Measurements from ENCODE around the gene EXOSC2. TPM values are rescaled to one million over a fixed set of nuclear protein-coding genes. Genes with fewer than 3 reads are reported as not detected.

Gene EXOSC2
- total RNA-seq, 4 donors from 2014 or later, result 2.2 to 17.1 (median 15.8) TPM

DNA sequence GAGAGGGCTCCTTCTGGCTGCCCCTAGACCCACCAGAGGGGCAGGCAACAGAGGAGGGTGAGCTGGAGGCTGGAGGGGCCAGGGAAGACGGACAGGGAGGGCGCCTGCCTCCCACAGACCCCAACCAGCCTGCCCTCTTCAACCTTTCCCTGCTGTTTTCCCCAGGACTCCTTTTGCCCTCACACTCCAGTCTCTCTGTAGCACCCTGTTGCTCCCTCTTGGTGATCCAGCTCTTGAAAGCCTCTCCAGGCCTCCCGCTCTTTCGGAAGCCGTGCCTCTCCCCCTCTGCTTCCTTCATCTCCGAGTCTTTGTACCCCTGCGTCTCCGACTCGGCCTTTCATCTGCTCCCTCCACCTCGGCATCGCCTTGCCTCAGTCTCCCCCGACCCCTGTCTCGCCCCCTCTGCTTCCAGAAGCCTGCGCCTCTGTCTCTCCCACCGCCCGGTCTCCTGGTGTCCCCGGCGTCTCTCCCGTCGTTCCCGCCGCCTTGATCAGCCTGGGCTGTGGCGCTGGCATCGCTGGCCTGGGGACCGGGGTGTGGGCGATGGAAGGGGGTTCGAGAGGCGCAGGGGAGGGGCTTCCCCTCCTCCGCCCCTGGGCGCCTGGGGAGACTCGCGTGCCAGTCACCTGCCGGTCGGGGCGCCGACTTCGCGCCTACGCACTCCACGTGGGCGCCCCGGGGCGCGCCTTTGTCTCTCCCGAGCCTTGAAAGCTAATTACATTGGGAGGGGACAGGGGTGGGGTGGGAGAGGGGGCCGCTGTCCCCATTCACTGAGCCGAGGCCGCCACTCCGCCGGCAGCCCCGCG is 34.5 kb upstream of the EXOSC2 start:
- in situ Hi-C loops (cut with MboI; ENCODE audit: low pct_ligation_motif_present in 1 of 4, low pct_unique_long_range_greater_than_20kb in 1 of 4, low sequenced_read_pairs in 3 of 4) (no loop called here), intact Hi-C loops (cut with DNase I; ENCODE audit: low total_unique reads) (no loop called here)
- TF ChIP-seq POLR2A (IDR thresholded peaks at IDR 0.05), result no peak
- TF ChIP-seq, protein P1, sequence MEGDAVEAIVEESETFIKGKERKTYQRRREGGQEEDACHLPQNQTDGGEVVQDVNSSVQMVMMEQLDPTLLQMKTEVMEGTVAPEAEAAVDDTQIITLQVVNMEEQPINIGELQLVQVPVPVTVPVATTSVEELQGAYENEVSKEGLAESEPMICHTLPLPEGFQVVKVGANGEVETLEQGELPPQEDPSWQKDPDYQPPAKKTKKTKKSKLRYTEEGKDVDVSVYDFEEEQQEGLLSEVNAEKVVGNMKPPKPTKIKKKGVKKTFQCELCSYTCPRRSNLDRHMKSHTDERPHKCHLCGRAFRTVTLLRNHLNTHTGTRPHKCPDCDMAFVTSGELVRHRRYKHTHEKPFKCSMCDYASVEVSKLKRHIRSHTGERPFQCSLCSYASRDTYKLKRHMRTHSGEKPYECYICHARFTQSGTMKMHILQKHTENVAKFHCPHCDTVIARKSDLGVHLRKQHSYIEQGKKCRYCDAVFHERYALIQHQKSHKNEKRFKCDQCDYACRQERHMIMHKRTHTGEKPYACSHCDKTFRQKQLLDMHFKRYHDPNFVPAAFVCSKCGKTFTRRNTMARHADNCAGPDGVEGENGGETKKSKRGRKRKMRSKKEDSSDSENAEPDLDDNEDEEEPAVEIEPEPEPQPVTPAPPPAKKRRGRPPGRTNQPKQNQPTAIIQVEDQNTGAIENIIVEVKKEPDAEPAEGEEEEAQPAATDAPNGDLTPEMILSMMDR (IDR thresholded peaks at IDR 0.05), result no peak
- no peak for TF ChIP-seq EP300 (IDR thresholded peaks at IDR 0.05; ENCODE audit: low read depth)
- no peak for TF ChIP-seq POLR2AphosphoS5 (IDR thresholded peaks at IDR 0.05)
- no peak overlapping the region for H3K27ac ChIP-seq
- H3K9me3 ChIP-seq, result no peaks in the 10 kb centered on the region
- H3K4me1 ChIP-seq, result peaks cover 9 to 45% (median 34%) of the 10 kb centered on the region in 4 donors
- H3K36me3 ChIP-seq, result no peaks in the 10 kb centered on the region
- no peak for DNase-seq
- H3K4me3 ChIP-seq, result no peak overlapping the region
- H3K27me3 ChIP-seq, result peaks cover 99% of the 10 kb centered on the region
- WGBS, 2 donors (ENCODE audit: low coverage in 1 of 2), result 29 to 35% methylated on average over 18 to 40 of the region's 52 CpGs

DNA sequence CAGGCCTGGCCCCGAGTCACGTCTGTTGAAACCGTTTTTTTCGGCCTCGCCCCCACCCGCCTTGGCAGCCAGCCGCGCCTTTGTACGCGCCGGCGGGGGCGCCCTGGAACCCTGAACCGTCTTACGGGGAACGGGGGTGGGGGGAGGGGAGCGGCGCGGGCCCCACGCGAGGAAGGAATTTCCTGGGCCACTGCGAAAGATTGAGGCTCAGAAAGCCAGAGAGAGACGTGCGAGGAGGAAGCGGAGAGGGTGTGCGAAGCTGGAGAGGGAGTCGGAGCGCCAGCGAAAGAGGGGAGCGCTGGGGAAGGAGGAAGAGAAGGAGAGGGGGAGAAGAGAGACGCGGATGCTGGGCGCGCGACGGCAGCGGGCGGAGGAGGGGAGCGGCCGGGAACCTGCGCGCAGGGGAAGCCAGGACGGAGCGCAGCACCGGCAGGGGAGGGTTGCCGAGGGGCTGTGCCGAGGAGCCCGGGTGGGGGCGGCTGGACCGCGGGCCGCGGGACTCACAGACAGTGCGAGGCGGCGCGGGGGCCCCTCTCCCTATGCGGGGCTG is 33.8 kb upstream of the EXOSC2 start:
- Histone ChIP-seq H3K36me3 (no peaks in the 10 kb centered on the region), H3K4me1 (peaks cover 10 to 52% (median 40%) of the 10 kb centered on the region in 4 donors), H3K27ac (no peak overlapping the region), H3K27me3 (peaks cover 99% of the 10 kb centered on the region), H3K4me3 (peak overlapping the region in 1 of 4 donors; percentile 34), H3K9me3 (no peaks in the 10 kb centered on the region)
- TF ChIP-seq, protein P1 (IDR thresholded peaks at IDR 0.05), result no peak
- TF ChIP-seq POLR2AphosphoS5 (IDR thresholded peaks at IDR 0.05) (no peak), EP300 (IDR thresholded peaks at IDR 0.05; ENCODE audit: low read depth) (no peak), POLR2A (IDR thresholded peaks at IDR 0.05) (no peak)
- whole genome bisulfite sequencing, 2 donors (ENCODE audit: low coverage in 1 of 2), result 2 to 4% methylated on average over 8 to 53 of the region's 58 CpGs
- intact Hi-C loops (cut with DNase I; ENCODE audit: low total_unique reads), result no loop called here
- no peak for DNase-seq
- in situ Hi-C loops (cut with MboI; ENCODE audit: low pct_ligation_motif_present in 1 of 4, low pct_unique_long_range_greater_than_20kb in 1 of 4, low sequenced_read_pairs in 3 of 4), result no loop called here

DNA sequence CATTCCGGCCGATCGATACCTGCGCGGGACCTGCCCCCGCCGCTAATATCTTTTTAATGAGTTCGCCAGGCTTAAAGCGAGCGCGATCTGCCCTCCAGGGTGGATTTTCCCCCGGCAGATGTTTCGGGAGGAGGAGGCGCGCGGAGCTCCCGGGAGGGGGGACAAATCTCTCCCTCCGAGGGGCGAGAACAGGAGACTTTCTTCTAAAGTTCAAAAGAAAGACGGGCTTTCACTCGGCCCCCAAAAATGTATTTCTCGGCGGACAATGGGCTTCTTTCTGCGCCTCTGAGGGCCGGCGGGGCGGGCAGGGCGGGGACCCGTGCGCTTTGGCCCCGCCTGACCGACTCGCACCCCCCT is 33.3 kb upstream of the EXOSC2 start:
- in situ Hi-C loops (cut with MboI; ENCODE audit: low pct_ligation_motif_present in 1 of 4, low pct_unique_long_range_greater_than_20kb in 1 of 4, low sequenced_read_pairs in 3 of 4), result no loop called here
- WGBS, 2 donors (ENCODE audit: low coverage in 1 of 2), result 7% methylated on average over 17 of the region's 33 CpGs; no CpG with 5 or more reads in 1 of the 2 donors
- Histone ChIP-seq H3K9me3 (no peaks in the 10 kb centered on the region), H3K27me3 (peaks cover 99% of the 10 kb centered on the region), H3K4me1 (peaks cover 13 to 57% (median 45%) of the 10 kb centered on the region in 4 donors), H3K27ac (no peak overlapping the region), H3K4me3 (peak overlapping the region in 3 of 4 donors; percentile 5 to 34 (median 14)), H3K36me3 (no peaks in the 10 kb centered on the region)
- intact Hi-C loops (cut with DNase I; ENCODE audit: low total_unique reads), result no loop called here
- DNase-seq, result no peak
- no peak for TF ChIP-seq POLR2AphosphoS5 (IDR thresholded peaks at IDR 0.05)
- TF ChIP-seq, protein P1 (IDR thresholded peaks at IDR 0.05), result no peak
- no peak for TF ChIP-seq EP300 (IDR thresholded peaks at IDR 0.05; ENCODE audit: low read depth)
- TF ChIP-seq POLR2A (IDR thresholded peaks at IDR 0.05), result no peak

DNA sequence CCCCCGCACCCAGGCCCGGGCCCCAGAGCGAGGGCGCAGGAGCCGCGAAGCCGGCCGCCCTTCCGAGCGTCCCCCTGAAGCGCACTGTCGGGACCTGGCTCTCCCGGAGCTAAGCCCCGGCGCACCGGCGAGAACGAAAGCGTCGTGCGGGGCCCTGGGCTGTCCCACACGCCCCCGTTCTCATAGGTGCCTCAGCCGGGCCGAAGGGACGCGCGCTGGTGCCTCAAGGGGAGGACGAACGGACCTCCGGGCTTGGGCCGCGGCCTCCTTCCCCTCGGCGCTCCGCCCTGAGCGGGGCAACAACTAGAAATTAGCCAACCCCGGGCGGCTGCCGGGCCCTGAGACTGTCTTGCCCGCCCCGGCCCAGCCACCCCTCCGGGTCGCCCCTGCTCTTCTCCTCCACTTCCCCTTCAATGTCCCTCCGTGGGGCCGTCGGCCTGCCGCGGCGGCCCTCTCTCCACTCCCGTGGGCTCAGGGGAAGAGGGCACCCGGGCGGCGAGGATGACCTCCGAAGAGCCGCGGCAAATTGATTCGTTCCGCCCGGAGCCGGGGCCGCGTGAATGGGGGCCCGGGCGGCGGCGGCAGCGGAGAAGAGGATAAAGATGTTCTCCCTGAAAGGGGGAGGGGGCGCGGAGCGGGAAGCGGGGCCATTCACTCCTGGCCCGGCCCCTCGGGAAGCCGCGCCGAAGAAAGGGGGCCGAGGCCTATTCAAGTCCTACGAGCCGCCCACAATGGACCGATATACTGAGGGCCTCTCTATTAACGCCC is 32.7 kb upstream of the EXOSC2 start:
- H3K36me3 ChIP-seq, result no peaks in the 10 kb centered on the region
- intact Hi-C loops (cut with DNase I; ENCODE audit: low total_unique reads), result no loop called here
- 8 to 10% methylated on average over 5 to 64 of the region's 82 CpGs for WGBS, 2 donors (ENCODE audit: low coverage in 1 of 2)

More for the DNA sequence above, 32.7 kb upstream of the EXOSC2 start:
- peaks cover 100% of the 10 kb centered on the region for H3K27me3 ChIP-seq
- H3K4me3 ChIP-seq, result peak overlapping the region in 3 of 4 donors; percentile 5 to 34 (median 14)
- TF ChIP-seq POLR2AphosphoS5 (IDR thresholded peaks at IDR 0.05) (no peak), POLR2A (IDR thresholded peaks at IDR 0.05) (no peak), EP300 (IDR thresholded peaks at IDR 0.05; ENCODE audit: low read depth) (no peak)
- TF ChIP-seq, protein P1 (IDR thresholded peaks at IDR 0.05), result no peak
- H3K9me3 ChIP-seq, result no peaks in the 10 kb centered on the region
- H3K27ac ChIP-seq, result no peak overlapping the region
- in situ Hi-C loops (cut with MboI; ENCODE audit: low pct_ligation_motif_present in 1 of 4, low pct_unique_long_range_greater_than_20kb in 1 of 4, low sequenced_read_pairs in 3 of 4), result no loop called here
- peaks cover 18 to 63% (median 50%) of the 10 kb centered on the region in 4 donors for H3K4me1 ChIP-seq
- DNase-seq, result no peak
